GM19238 (cell line): ENCODE measurements around the gene HEXB.
"Not testable (repeated sequence)": the region's sequence is repeated elsewhere in the genome, so short reads cannot be mapped to it uniquely, and the experiment has no call there.

Experiments used
- DNase-seq: peaks from one replicate; pipeline ENCODE4 v3.0.0; 2011; ENCODE audit warnings: low spot score; ENCODE audit not compliant: insufficient read length

HEXB gene

GRCh38 chr5:74725331-74725730 lies 40.3 kb downstream of the HEXB start:
- DNase-seq = no peak

GRCh38 chr5:74736759-74737158 lies 51.7 kb downstream of the HEXB start:
- DNase-seq = no peak

GRCh38 chr5:74738406-74738805 lies 53.4 kb downstream of the HEXB start:
- DNase-seq = no peak

GRCh38 chr5:74748742-74749141 lies 63.7 kb downstream of the HEXB start:
- not testable (repeated sequence) for DNase-seq

GRCh38 chr5:74761241-74761640 lies 76.2 kb downstream of the HEXB start:
- DNase-seq = no peak

GRCh38 chr5:74762599-74762998 lies 77.6 kb downstream of the HEXB start:
- DNase-seq = no peak

- no peak for DNase-seq
These were observed 78.5 kb downstream of the HEXB start for GRCh38 chr5:74763504-74763903.

- no peak for DNase-seq
These were observed 80.2 kb downstream of the HEXB start for GRCh38 chr5:74765201-74765600.

GRCh38 chr5:74765929-74766328 lies 80.9 kb downstream of the HEXB start:
- no peak for DNase-seq

GRCh38 chr5:74766418-74766848 lies 81.4 kb downstream of the HEXB start:
- peak; percentile 13 for DNase-seq

- DNase-seq = peak; percentile 50
These were observed 82.0 kb downstream of the HEXB start, which contains the start of the genes GFM2 and NSA2 for GRCh38 chr5:74766849-74767578. TSS of gene GFM2 (minus strand) at chr5:74767117. CDS start at chr5:74763742, 3,375 bp downstream. TSS of gene NSA2 (plus strand) at chr5:74767249. CDS start at chr5:74767361, 112 bp downstream.

GRCh38 chr5:74767579-74767913 lies 82.5 kb downstream of the HEXB start:
- DNase-seq = no peak
